ENCODE results near the gene MAMSTR. TPM values are rescaled to one million over a fixed set of nuclear protein-coding genes. Genes with fewer than 3 reads are reported as not detected.

The MAMSTR gene
- total RNA-seq, 3 donors from 2014 or later (not counting 1 experiment from before 2014, with no cell fraction given), result 0.56 to 1.2 (median 0.98) TPM

GRCh38 chr19:48686088-48686487, 33.4 kb downstream of the MAMSTR start:
- no peak overlapping the region for H3K27ac Mint-ChIP-seq
- no peak for ATAC-seq
- Histone ChIP-seq H3K27ac (ENCODE audit: low read length) (no peak overlapping the region), H3K27me3 (ENCODE audit: control insufficient read depth, insufficient read depth, low read length) (no peaks in the 10 kb centered on the region), H3K9me3 (ENCODE audit: control insufficient read depth, insufficient read depth, low read length) (no peaks in the 10 kb centered on the region), H3K4me1 (ENCODE audit: control insufficient read depth, insufficient read depth, low read length) (peaks cover 2% of the 10 kb centered on the region), H3K36me3 (ENCODE audit: control insufficient read depth, insufficient read depth, low read length) (no peaks in the 10 kb centered on the region), H3K4me3 (ENCODE audit: low read length) (no peak overlapping the region)
- TF ChIP-seq, protein P1, sequence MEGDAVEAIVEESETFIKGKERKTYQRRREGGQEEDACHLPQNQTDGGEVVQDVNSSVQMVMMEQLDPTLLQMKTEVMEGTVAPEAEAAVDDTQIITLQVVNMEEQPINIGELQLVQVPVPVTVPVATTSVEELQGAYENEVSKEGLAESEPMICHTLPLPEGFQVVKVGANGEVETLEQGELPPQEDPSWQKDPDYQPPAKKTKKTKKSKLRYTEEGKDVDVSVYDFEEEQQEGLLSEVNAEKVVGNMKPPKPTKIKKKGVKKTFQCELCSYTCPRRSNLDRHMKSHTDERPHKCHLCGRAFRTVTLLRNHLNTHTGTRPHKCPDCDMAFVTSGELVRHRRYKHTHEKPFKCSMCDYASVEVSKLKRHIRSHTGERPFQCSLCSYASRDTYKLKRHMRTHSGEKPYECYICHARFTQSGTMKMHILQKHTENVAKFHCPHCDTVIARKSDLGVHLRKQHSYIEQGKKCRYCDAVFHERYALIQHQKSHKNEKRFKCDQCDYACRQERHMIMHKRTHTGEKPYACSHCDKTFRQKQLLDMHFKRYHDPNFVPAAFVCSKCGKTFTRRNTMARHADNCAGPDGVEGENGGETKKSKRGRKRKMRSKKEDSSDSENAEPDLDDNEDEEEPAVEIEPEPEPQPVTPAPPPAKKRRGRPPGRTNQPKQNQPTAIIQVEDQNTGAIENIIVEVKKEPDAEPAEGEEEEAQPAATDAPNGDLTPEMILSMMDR (IDR thresholded peaks at IDR 0.05), result no peak
- intact Hi-C loops (cut with micrococcal nuclease), result no loop called here
- no peak for DNase-seq
- H3K4me1 Mint-ChIP-seq, result no peaks in the 10 kb centered on the region
- no peaks in the 10 kb centered on the region for H3K9me3 Mint-ChIP-seq
- no peak overlapping the region for H3K4me3 Mint-ChIP-seq
- H3K36me3 Mint-ChIP-seq, result no peaks in the 10 kb centered on the region
- H3K27me3 Mint-ChIP-seq (ENCODE audit: low read depth in 2 of 2), result no peaks in the 10 kb centered on the region
- 96% methylated on average over 3 of the region's 3 CpGs for WGBS (ENCODE audit: insufficient coverage)

GRCh38 chr19:48685583-48685982, 33.9 kb downstream of the MAMSTR start:
- no peaks in the 10 kb centered on the region for H3K36me3 Mint-ChIP-seq
- H3K4me1 Mint-ChIP-seq, result no peaks in the 10 kb centered on the region
- no peak overlapping the region for H3K4me3 Mint-ChIP-seq
- Histone ChIP-seq H3K27ac (ENCODE audit: low read length) (no peak overlapping the region), H3K4me3 (ENCODE audit: low read length) (no peak overlapping the region), H3K9me3 (ENCODE audit: control insufficient read depth, insufficient read depth, low read length) (no peaks in the 10 kb centered on the region), H3K4me1 (ENCODE audit: control insufficient read depth, insufficient read depth, low read length) (peaks cover 6% of the 10 kb centered on the region), H3K27me3 (ENCODE audit: control insufficient read depth, insufficient read depth, low read length) (no peaks in the 10 kb centered on the region), H3K36me3 (ENCODE audit: control insufficient read depth, insufficient read depth, low read length) (no peaks in the 10 kb centered on the region)
- no peak for ATAC-seq
- no peak for DNase-seq
- H3K9me3 Mint-ChIP-seq, result no peaks in the 10 kb centered on the region
- no peak overlapping the region for H3K27ac Mint-ChIP-seq
- intact Hi-C loops (cut with micrococcal nuclease), result no loop called here
- TF ChIP-seq, protein P1 (IDR thresholded peaks at IDR 0.05), result no peak
- 81% methylated on average over 7 of the region's 9 CpGs for WGBS (ENCODE audit: insufficient coverage)
- no peaks in the 10 kb centered on the region for H3K27me3 Mint-ChIP-seq (ENCODE audit: low read depth in 2 of 2)

DNA sequence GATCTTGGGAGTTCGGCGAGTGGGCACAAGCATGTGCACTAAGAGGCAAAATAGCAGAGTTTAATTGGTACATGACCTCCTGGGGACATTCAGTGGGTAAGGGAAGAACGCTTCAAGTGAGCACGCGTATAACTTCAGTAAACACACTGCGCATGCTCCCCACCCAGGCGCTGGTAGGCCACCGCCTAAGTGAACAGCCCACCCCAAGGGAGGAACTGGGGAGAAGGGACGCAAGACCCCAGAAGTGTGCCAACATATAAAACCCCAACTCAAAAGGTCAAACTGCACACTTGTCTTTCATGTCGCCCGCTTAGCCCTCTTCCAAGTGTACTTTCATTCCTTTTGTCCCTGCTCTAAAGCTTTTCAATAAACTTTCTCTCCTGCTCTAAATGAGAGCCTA, 36.2 kb downstream of the MAMSTR start:
- Mint-ChIP-seq H3K4me3 (peak overlapping the region; percentile 13), H3K9me3 (no peaks in the 10 kb centered on the region), H3K27me3 (ENCODE audit: low read depth in 2 of 2) (no peaks in the 10 kb centered on the region), H3K4me1 (no peaks in the 10 kb centered on the region), H3K27ac (no peak overlapping the region), H3K36me3 (no peaks in the 10 kb centered on the region)
- peaks cover 6% of the 10 kb centered on the region for H3K4me1 ChIP-seq (ENCODE audit: control insufficient read depth, insufficient read depth, low read length)
- H3K36me3 ChIP-seq (ENCODE audit: control insufficient read depth, insufficient read depth, low read length), result no peaks in the 10 kb centered on the region
- H3K27me3 ChIP-seq (ENCODE audit: control insufficient read depth, insufficient read depth, low read length), result no peaks in the 10 kb centered on the region
- intact Hi-C loops (cut with micrococcal nuclease), result no loop called here
- ATAC-seq (peak in 2 of 3 donors; percentile 47 to 67), DNase-seq (peak in 1 of 2 donors; percentile 55)
- no peaks in the 10 kb centered on the region for H3K9me3 ChIP-seq (ENCODE audit: control insufficient read depth, insufficient read depth, low read length)
- H3K4me3 ChIP-seq (ENCODE audit: low read length), result no peak overlapping the region
- TF ChIP-seq, protein P1 (IDR thresholded peaks at IDR 0.05), result no peak
- H3K27ac ChIP-seq (ENCODE audit: low read length), result no peak overlapping the region
- WGBS (ENCODE audit: insufficient coverage), result 62% methylated on average over 11 of the region's 11 CpGs

GRCh38 chr19:48681127-48681470, 38.4 kb downstream of the MAMSTR start:
- H3K9me3 Mint-ChIP-seq, result no peaks in the 10 kb centered on the region

More at GRCh38 chr19:48681127-48681470, 38.4 kb downstream of the MAMSTR start:
- no peak overlapping the region for H3K4me3 ChIP-seq (ENCODE audit: low read length)
- Mint-ChIP-seq H3K36me3 (no peaks in the 10 kb centered on the region), H3K27ac (no peak overlapping the region), H3K4me1 (no peaks in the 10 kb centered on the region), H3K4me3 (no peak overlapping the region), H3K27me3 (ENCODE audit: low read depth in 2 of 2) (no peaks in the 10 kb centered on the region)
- TF ChIP-seq, protein P1 (IDR thresholded peaks at IDR 0.05), result no peak
- no peak for DNase-seq
- intact Hi-C loops (cut with micrococcal nuclease), result no loop called here
- H3K9me3 ChIP-seq (ENCODE audit: control insufficient read depth, insufficient read depth, low read length), result no peaks in the 10 kb centered on the region
- H3K36me3 ChIP-seq (ENCODE audit: control insufficient read depth, insufficient read depth, low read length), result no peaks in the 10 kb centered on the region
- WGBS (ENCODE audit: insufficient coverage), result 51% methylated on average over 7 of the region's 7 CpGs
- peak in 2 of 3 donors; percentile 36 to 50 for ATAC-seq
- no peaks in the 10 kb centered on the region for H3K27me3 ChIP-seq (ENCODE audit: control insufficient read depth, insufficient read depth, low read length)
- peaks cover 6% of the 10 kb centered on the region for H3K4me1 ChIP-seq (ENCODE audit: control insufficient read depth, insufficient read depth, low read length)
- no peak overlapping the region for H3K27ac ChIP-seq (ENCODE audit: low read length)

Measured in natural killer cell (primary cell).